Thoracic aorta (tissue), 2 donors: ENCODE data around the gene ADD1. TPM values are rescaled to one million over a fixed set of nuclear protein-coding genes. Genes with fewer than 3 reads are reported as not detected.

ENCODE experiments used
- ATAC-seq: fragments of 150-250 bp; one replicate; pipeline ENCODE4 v1.8.0; 2017; ENCODE audit warnings: low read depth; ENCODE audit not compliant: insufficient number of reproducible peaks, low FRiP score
- DNase-seq: peaks from one replicate; pipeline ENCODE4 v3.0.0-alpha.2; 2020; ENCODE audit warnings: low spot score
- H3K27ac ChIP-seq, 2 donors: fragments of 200-600 bp; sonication (generic); 1 replicate in 1 of 2; 2 replicates in 1 of 2; pipeline ENCODE4 v1.5.1; 2016; ENCODE audit warnings: mild to moderate bottlenecking in 2 of 2, moderate library complexity in 2 of 2
- H3K27me3 ChIP-seq: fragments of 200-600 bp; sonication (generic); replicated peaks from 2 replicates; pipeline ENCODE4 v1.6.0; 2016; ENCODE audit warnings: mild to moderate bottlenecking; ENCODE audit not compliant: insufficient read depth
- H3K36me3 ChIP-seq: fragments of 200-600 bp; sonication (generic); one replicate; pipeline ENCODE4 v1.5.1; 2016
- H3K4me1 ChIP-seq, 2 donors: fragments of 200-600 bp; sonication (generic); 1 replicate in 1 of 2; 2 replicates in 1 of 2; pipeline versions ENCODE4 v1.5.1 to v1.6.0; 2016; ENCODE audit warnings: low read depth in 2 of 2, mild to moderate bottlenecking in 1 of 2; ENCODE audit not compliant: control insufficient read depth in 1 of 2
- H3K4me3 ChIP-seq: fragments of 200-600 bp; sonication (generic); 2 replicates; pipeline ENCODE4 v1.5.1; 2016; ENCODE audit warnings: mild to moderate bottlenecking
- H3K9me3 ChIP-seq: fragments of 200-600 bp; sonication (generic); 2 replicates; pipeline ENCODE4 v1.5.1; 2016
- total RNA-seq, 2 donors: library from RNA; depleted of rRNA; stranded (reverse); fragments of >200 nt; gene quantifications; one replicate each; pipeline versions ENCODE4 v1.1.0 to v1.2.3, GENCODE V29; 2016
- TF ChIP-seq, protein P1 (sequence below): fragments of 200-600 bp; sonication (generic); IDR thresholded peaks from one replicate; pipeline ENCODE4 v1.5.1; 2019; ENCODE audit warnings: antibody characterized with exemption

The ADD1 gene
- total RNA-seq, 2 donors from 2014 or later: 256 to 338 TPM

DNA sequence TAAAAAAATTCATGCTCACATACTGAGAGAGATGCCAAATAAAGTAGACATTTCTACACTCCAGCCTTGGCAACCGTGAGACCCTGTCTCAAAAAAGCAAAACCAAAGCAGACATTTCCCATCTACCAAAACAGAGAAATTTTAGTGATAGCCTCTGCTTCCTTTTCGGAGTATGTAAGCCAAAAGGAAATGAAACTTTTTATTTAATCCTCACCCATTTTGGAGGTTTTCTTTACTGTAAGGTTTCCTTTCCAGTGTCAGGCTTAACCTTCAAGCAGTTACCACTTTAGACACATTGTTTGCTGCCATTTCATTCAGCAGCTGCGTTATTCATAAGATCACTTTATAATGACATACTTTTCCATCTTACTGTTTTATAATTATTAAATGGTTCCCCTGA is 15.9 kb downstream of the ADD1 start:
- TF ChIP-seq, protein P1, sequence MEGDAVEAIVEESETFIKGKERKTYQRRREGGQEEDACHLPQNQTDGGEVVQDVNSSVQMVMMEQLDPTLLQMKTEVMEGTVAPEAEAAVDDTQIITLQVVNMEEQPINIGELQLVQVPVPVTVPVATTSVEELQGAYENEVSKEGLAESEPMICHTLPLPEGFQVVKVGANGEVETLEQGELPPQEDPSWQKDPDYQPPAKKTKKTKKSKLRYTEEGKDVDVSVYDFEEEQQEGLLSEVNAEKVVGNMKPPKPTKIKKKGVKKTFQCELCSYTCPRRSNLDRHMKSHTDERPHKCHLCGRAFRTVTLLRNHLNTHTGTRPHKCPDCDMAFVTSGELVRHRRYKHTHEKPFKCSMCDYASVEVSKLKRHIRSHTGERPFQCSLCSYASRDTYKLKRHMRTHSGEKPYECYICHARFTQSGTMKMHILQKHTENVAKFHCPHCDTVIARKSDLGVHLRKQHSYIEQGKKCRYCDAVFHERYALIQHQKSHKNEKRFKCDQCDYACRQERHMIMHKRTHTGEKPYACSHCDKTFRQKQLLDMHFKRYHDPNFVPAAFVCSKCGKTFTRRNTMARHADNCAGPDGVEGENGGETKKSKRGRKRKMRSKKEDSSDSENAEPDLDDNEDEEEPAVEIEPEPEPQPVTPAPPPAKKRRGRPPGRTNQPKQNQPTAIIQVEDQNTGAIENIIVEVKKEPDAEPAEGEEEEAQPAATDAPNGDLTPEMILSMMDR: no peak
- no peaks in the 10 kb centered on the region for H3K36me3 ChIP-seq
- peaks cover 48 to 80% of the 10 kb centered on the region in 2 donors for H3K4me1 ChIP-seq
- no peak for ATAC-seq
- H3K27me3 ChIP-seq: no peaks in the 10 kb centered on the region
- no peak overlapping the region for H3K4me3 ChIP-seq
- H3K27ac ChIP-seq: no peak overlapping the region
- DNase-seq: no peak
- no peaks in the 10 kb centered on the region for H3K9me3 ChIP-seq

DNA sequence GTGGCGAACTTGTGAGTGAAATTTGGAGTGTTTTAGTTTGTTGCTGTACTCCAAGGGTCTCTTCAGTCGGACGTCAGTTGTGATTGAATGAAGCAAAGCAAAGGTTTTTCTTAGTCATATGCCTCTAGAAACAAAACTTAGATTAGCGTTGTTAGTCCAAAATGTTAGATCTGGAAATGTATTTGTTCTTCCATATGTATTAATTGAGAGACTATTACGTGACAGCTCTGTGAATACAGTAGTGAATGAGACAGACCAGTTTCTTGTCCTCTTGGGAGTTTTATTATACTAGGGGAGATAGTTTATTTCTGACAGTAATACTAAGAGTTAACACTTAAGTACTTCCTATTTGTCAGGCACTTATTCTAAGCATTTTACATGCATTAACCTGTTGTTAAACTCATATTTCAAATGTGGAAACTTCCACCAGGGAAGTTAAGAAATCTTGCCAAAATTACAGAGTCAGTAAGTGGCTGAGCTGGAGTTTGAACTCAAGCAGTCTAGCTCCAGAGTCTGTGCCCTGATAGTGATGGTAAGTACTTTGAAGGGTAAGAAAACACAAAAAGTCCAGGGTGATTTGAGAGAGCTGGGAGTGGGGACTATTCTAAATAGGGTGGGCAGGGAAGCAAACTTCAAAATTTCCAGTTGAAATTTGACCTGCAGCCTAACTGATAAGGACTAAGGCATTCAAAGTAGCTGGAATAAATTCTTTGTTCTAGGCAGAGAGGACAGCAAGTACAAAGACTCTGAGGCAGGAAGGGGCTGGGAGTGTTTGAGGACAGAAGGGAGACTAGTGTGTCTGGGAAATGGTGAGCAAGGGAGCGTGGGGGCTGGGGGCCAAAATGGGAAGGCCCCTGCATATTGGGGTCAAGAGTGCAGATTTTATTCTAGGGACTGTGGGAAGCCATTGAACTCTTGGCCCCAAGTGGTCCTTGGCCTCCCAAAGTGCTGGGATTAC is 17.0 kb downstream of the ADD1 start:
- DNase-seq: no peak
- H3K27me3 ChIP-seq: no peaks in the 10 kb centered on the region
- TF ChIP-seq, protein P1: no peak
- no peaks in the 10 kb centered on the region for H3K9me3 ChIP-seq
- H3K36me3 ChIP-seq: no peaks in the 10 kb centered on the region
- no peak for ATAC-seq
- H3K27ac ChIP-seq: peak overlapping the region in 1 of 2 donors; percentile 33
- peaks cover 42 to 79% of the 10 kb centered on the region in 2 donors for H3K4me1 ChIP-seq
- no peak overlapping the region for H3K4me3 ChIP-seq

DNA sequence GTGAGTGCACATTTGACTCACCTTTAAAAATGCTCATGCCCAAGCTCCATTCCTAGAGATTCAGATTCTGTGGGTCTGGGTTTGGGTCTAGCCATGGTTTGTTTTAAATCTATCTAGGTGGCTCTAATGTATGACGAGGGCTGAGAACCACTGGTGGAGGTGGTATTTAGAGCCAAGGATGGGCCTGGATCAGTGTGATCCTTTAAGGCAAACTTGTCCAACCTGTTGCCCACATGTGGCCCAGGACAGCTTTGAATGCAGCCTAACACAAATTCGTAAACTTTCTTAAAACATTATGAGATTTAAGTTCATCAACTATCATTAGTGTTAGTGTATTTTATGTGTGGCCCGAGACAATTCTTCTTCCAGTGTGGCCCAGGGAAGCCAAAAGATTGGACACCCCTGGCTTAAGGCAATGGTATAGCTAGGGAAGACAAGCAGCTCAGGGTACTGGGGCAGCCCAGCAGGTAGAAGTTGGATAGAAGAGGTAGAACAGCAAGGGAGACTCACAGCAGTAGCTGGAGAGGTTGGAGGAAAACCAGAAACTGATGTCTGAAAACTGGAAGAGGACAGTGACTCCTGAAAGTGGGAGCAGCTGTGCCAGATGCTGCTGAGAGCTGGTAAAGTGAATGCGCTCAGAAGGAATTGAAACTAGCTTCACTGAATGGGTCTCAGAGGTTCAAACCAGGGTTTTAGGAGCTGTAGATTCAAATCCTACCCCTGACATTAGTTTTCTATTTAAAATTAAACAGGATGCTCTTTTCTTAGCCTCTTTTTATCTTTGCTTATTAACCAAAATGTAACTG is 18.2 kb downstream of the ADD1 start:
- H3K9me3 ChIP-seq: no peaks in the 10 kb centered on the region
- TF ChIP-seq, protein P1: no peak
- ATAC-seq (no peak), DNase-seq (no peak)
- H3K36me3 ChIP-seq: no peaks in the 10 kb centered on the region
- H3K27me3 ChIP-seq: no peaks in the 10 kb centered on the region
- peaks cover 48 to 85% of the 10 kb centered on the region in 2 donors for H3K4me1 ChIP-seq
- H3K27ac ChIP-seq: no peak overlapping the region
- no peak overlapping the region for H3K4me3 ChIP-seq

DNA sequence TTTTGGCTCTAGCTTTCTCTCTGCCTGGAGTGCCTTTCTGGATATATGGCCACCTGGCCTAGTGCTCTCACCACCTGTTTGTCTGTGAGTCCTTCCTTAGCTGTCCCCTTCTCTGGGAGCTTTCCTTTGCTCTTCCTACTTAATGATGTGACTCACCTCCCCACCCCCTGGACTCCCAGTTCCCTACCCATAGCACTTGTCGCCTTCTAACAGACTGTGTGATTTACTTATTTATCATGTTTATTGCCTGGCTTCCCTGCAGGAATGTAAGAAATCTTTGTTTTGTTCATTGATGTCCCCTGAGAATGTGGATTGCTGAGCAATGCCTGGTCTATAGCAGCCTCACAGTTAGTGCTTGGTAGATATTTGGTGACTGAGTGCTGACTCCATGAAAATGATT is 18.9 kb downstream of the ADD1 start:
- Histone ChIP-seq H3K27me3 (no peaks in the 10 kb centered on the region), H3K4me3 (no peak overlapping the region), H3K27ac (no peak overlapping the region), H3K36me3 (no peaks in the 10 kb centered on the region), H3K4me1 (peaks cover 54 to 92% of the 10 kb centered on the region in 2 donors), H3K9me3 (no peaks in the 10 kb centered on the region)
- no peak for DNase-seq
- no peak for ATAC-seq
- TF ChIP-seq, protein P1: no peak

DNA sequence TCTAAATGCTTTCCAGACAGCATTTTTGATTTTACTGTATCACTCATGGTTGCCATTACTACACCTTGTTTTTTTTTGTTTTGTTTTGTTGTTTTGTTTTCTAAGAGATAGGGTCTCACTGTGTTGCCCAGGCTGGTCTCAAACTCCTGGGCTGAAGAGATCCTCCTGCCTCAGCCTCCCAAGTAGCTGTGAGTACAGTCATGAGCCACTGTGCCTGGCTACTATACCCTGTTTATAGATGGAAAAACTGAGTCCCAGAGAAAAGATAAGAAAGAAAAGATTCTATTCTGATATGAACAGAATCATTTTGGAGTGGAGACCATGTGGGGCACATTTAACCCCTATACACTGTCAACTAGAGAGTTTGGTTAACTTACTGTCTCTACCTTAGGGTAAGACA is 20.0 kb downstream of the ADD1 start:
- H3K27me3 ChIP-seq: no peaks in the 10 kb centered on the region
- peaks cover 54 to 96% of the 10 kb centered on the region in 2 donors for H3K4me1 ChIP-seq
- no peak for DNase-seq
- H3K4me3 ChIP-seq: no peak overlapping the region
- H3K27ac ChIP-seq: no peak overlapping the region
- H3K9me3 ChIP-seq: no peaks in the 10 kb centered on the region
- no peaks in the 10 kb centered on the region for H3K36me3 ChIP-seq
- TF ChIP-seq, protein P1: no peak
- no peak for ATAC-seq
